Measurements from ENCODE around the gene DYRK3.

The DYRK3 gene

DNA sequence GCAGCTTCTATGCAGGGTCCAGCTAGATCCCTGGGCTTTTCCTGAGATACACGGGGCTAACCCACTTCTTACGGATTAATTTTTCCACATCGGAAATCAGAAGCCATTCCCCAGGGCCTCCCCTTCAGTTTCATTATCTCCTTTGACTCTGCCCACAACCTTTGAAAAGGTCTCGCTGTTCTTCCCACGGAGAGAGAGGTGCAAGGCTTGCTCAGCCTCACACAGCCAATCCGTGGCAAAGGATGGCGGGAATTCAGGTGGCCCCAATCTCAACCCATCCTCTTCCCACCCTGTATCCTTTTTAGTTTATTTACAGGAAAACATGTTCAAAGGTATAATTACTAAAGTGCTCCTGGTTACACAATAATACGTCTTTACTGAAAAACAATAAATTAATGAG, 48.7 kb downstream of the DYRK3 start:
- DNase-seq (ENCODE audit: low spot score) = no peak

DNA sequence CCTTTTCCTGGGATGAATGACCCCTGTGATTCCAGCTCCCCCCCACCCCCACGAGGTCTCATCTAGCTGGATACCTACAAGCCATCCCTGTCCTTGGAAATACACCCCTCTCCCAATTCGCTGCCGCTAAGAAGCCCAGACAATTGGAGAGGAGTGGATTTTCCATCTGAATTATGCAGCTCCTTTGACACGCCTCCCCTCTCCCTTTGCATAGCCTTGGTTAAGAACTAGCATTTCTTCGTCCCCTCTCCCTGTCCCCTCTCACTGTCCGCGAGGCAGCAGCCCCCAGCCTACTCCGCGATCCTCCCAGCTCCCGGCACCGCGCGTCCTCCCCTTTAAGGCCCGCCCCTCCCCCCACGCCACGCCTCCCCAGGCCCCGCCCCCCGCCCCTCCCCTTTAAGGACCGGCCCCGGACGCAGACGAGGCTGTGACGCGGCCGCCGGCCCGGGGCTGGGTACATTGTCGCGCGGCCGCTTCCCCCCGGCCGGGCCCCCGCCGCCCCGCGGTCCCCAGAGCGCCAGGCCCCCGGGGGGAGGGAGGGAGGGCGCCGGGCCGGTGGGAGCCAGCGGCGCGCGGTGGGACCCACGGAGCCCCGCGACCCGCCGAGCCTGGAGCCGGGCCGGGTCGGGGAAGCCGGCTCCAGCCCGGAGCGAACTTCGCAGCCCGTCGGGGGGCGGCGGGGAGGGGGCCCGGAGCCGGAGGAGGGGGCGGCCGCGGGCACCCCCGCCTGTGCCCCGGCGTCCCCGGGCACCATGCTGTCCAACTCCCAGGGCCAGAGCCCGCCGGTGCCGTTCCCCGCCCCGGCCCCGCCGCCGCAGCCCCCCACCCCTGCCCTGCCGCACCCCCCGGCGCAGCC, 49.4 kb downstream of the DYRK3 start, which contains the start of gene MAPKAPK2:
TSS of gene MAPKAPK2 (plus strand) at position 428 of the 856 bp plus-strand sequence. CDS start at position 753, 325 bp downstream.
- DNase-seq (ENCODE audit: low spot score) = peak; percentile 87

DNA sequence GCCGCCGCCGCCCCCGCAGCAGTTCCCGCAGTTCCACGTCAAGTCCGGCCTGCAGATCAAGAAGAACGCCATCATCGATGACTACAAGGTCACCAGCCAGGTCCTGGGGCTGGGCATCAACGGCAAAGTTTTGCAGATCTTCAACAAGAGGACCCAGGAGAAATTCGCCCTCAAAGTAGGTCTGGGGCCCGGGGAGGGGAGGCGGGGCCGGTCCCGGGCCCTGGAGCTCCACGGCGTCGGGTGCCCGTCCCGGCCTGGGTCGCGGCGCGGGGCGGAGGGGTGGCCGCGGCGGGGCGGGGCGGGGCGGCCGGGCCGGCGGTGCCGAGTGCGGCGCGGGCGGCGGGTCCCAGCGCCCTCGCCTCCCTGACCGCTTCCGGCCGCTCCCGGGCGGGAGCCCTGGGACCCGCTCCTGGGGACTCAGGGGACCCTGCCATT, 50.0 kb downstream of the DYRK3 start:
- no peak for DNase-seq (ENCODE audit: low spot score)

- peak; percentile 55 for DNase-seq (ENCODE audit: low spot score)
These were observed 50.6 kb downstream of the DYRK3 start for GRCh38 chr1:206685769-206686477.

DNA sequence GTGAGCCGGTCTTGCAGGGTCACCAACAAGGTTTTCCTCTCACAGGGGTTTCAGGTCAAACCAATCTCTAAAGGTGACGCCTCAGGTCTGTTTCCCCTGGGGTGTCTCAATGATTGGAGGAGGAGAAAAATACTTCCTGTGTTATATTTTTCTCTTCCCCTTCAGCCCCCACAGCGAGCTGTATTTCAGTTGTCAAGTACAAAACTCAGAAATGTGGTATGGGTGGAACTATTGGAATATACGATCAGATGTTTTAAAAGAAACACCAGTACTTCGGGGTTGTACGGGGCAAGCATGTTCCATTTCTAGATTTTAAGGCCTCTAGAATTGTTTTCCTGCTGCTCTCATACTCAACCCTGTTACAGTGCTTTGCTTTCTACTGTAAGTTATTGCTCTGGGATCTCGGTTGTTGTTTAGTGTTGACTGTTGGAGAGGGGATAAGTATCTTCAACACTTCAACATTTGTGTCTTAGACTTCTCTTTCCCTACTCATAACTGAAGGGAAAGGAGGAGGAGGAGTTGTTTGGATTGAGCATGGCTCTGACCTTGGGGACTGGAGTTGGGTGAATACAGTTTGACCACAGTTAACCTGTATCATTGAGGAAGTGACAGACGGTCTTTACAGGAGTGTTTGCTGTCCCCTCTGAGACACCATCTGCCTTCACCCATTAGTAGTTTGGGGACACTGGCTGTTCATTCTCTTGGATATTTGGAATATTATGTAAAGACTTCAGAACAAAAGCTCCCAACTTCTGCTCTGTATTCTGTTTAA, 51.3 kb downstream of the DYRK3 start:
- no peak for DNase-seq (ENCODE audit: low spot score)

- no peak for DNase-seq (ENCODE audit: low spot score)
These were observed 52.0 kb downstream of the DYRK3 start for GRCh38 chr1:206687251-206687914.

- DNase-seq (ENCODE audit: low spot score) = no peak
These were observed 52.6 kb downstream of the DYRK3 start for GRCh38 chr1:206687915-206688442.

DNA sequence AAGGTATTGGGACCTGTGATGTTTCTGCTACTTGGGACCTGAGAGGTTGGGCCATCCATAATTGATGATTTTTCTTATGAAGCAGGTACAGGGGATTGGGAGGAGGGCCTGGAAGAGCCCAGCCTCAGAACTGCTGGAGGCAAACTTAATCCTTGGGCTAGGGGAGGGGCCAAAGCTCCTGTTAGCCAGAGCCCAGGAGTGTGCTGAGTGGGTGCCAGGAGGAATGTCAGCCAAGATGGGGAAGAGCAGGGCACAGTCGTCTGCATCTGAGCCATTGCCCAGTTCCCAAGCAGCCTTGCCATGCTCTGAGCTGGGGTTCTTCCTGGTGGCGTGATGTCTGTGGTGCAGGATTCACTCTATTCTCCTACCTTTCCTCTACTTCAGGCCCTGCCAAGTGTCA, 55.2 kb downstream of the DYRK3 start:
- DNase-seq (ENCODE audit: low spot score) = peak; percentile 73

GRCh38 chr1:206691604-206692003, 56.3 kb downstream of the DYRK3 start:
- DNase-seq (ENCODE audit: low spot score) = no peak

GRCh38 chr1:206693029-206693428, 57.7 kb downstream of the DYRK3 start:
- peak; percentile 64 for DNase-seq (ENCODE audit: low spot score)

DNA sequence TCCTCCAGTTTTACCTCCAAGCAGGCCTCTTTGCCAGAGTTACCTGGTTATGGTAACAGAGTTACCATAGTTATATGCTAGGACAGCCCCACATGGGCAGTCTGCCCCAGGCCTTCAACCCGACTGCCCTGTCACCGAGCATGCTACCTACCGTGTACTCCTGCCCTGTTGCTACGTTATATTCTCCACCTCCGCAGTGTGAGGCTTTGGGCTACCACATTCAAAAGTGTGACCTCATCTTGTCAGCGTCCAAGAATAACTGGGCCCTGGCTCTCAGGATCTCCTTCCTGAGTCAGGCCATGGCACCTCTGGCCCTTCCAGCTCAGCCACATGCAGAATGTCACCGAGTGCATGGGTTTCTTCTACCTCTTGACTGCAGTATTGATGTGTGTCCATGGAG, 58.3 kb downstream of the DYRK3 start:
- no peak for DNase-seq (ENCODE audit: low spot score)

GRCh38 chr1:206694171-206695124, 59.1 kb downstream of the DYRK3 start:
- DNase-seq (ENCODE audit: low spot score) = no peak

DNA sequence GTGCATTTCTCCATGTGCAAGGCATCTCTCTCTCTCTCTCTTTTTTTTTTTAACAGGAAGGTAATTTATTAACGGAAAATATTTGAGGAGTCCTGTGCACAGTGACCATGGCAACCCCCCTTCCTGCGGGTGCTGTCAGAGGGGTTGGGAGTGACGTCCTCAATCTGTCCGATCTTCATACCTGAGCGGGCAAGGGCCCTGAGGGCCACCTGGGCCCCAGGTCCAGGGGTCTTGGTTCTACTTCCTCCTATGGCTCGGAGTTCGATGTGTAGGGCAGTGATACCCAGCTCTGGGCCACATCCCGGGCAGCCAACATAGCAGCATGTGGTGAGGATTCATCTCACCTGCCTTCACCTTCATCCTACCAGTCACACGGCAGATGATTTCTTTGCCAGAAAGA, 60.4 kb downstream of the DYRK3 start:
- no peak for DNase-seq (ENCODE audit: low spot score)

DNA sequence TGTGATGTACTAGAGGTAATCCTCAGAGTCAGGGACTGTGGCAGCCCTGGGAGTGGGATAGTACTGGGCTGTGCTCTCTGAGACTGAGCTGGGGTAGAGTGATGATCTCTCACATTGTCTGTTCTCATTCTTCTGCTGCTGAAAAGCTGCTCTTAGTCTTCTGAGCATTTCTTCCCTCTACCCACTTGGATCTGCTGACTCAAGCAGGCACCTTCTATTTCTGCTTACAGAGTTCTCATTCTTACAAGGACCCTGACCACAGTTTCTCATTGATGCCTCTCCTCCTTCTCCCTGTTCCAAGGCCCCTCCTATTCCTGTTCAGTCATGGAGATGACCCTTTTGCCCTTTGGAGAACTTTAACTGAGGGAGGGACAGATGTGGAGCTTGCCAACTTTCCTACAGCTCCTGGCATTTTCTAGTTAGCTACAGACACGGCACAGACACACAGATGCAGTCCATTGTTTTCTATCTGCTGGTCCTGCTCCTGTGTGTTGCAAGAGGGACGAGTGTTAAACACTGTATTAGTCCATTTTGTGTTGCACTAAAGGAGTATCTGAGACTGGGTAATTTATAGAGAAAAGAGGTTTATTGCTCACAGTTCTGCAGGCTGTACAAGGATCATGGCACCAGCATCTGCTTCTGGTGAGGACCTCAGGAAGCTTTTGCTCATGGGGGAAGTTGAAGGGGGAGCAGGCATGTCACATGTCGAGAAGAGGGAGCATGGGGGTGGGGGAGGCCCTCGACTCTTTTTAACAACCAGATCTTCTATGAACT, 61.7 kb downstream of the DYRK3 start:
- DNase-seq (ENCODE audit: low spot score) = no peak

DNA sequence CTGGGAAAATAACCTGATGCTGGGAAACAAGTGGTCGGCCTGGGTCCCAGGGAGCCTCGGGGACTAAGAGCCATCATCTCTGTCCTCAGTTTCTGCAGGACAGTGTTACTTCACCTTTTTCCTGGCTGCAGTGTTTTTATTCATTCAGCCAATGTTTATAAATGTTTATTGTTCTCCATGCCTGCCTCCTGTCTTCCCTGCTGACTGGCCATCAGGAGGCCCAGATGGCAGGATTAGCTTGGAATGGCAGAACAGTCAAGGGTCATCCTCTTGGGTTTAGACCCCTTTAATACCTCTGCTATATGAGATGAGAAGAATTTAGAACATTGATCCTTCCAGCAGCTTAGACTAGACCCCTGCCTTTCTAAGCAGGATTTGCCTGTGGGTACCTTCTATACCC, 62.7 kb downstream of the DYRK3 start:
- no peak for DNase-seq (ENCODE audit: low spot score)

All from Ammon's horn (tissue), 1 donor.